HepG2 (cell line): ENCODE data around the gene SIMC1. TPM values are rescaled to one million over a fixed set of nuclear protein-coding genes. Genes with fewer than 3 reads are reported as not detected.

Source experiments
- CC2D1A ChIP-seq: sonication (generic); formaldehyde crosslinking; IDR thresholded peaks from 2 replicates; pipeline ENCODE4 v1.8.1; 2023; ENCODE audit warnings: mild to moderate bottlenecking, missing genetic modification reagents
- EZH2 ChIP-seq: conservative IDR thresholded peaks from 2 replicates; pipeline ENCODE4 v1.6.1; 2012; ENCODE audit warnings: mild to moderate bottlenecking, low read depth, low read length, moderate library complexity
- GATAD2A ChIP-seq: IDR thresholded peaks from 2 replicates; pipeline ENCODE4 v1.6.1; 2016
- HDAC6 ChIP-seq: fragments of 200-600 bp; sonication (generic); IDR thresholded peaks from 2 replicates; pipeline ENCODE4 v1.7.0; 2017; ENCODE audit warnings: mild to moderate bottlenecking, antibody characterized with exemption, low read length, low read depth
- ISL2 ChIP-seq: sonication (generic); formaldehyde crosslinking; IDR thresholded peaks from 2 replicates; pipeline ENCODE4 v1.5.0; 2020; ENCODE audit warnings: missing genetic modification reagents
- PHF5A ChIP-seq: IDR thresholded peaks from one replicate; pipeline ENCODE4 v1.6.1; 2018; ENCODE audit warnings: low read depth, missing genetic modification reagents; ENCODE audit not compliant: unreplicated experiment
- SOX5 ChIP-seq: IDR thresholded peaks from 2 replicates; pipeline ENCODE4 v1.6.1; 2016; ENCODE audit warnings: borderline replicate concordance
- ZBTB7B ChIP-seq: sonication (generic); formaldehyde crosslinking; IDR thresholded peaks from 2 replicates; pipeline ENCODE4 v1.4.0; 2020; ENCODE audit warnings: missing genetic modification reagents
- ZNF101 ChIP-seq: sonication (generic); formaldehyde crosslinking; IDR thresholded peaks from 2 replicates; pipeline ENCODE4 v1.4.0; 2020; ENCODE audit warnings: mild to moderate bottlenecking, low read depth, missing genetic modification reagents, borderline replicate concordance
- ZNF441 ChIP-seq: sonication (generic); formaldehyde crosslinking; IDR thresholded peaks from 2 replicates; pipeline ENCODE4 v1.7.0; 2021; ENCODE audit warnings: missing genetic modification reagents, borderline replicate concordance
- ZNF614 ChIP-seq: IDR thresholded peaks from 2 replicates; pipeline ENCODE4 v1.6.1; 2018; ENCODE audit warnings: missing biosample characterization, missing genetic modification reagents, inconsistent platforms, borderline replicate concordance
- ZNF652 ChIP-seq: IDR thresholded peaks from 2 replicates; pipeline ENCODE4 v1.6.1; 2016; ENCODE audit warnings: low read depth, borderline replicate concordance
- ZSCAN22 ChIP-seq: sonication (generic); formaldehyde crosslinking; IDR thresholded peaks from 2 replicates; pipeline ENCODE4 v1.4.0; 2020; ENCODE audit warnings: mild to moderate bottlenecking, missing genetic modification reagents
- polyA plus RNA-seq, 8 experiments: library from polyadenylated mRNA; depleted of rRNA in 3 of 8; stranded (reverse) in 7 of 8; unstranded in 1 of 8; fragments of >200 nt; fragmentation: Illumina TruSeq in 4 of 8; extraction: Trizol in 4 of 8; gene quantifications; 2 replicates each; pipeline versions ENCODE4 v1.2.1 to v1.2.3, GENCODE V29; 2011 to 2016; ENCODE audit warnings: low read depth in 4 of 8, missing spikeins in 1 of 8, mixed read lengths in 1 of 8; ENCODE audit not compliant: insufficient read depth in 1 of 8
- total RNA-seq, 5 experiments: library from RNA; depleted of rRNA; stranded (reverse); fragments of >200 nt; fragmentation: Illumina TruSeq; extraction: Trizol; gene quantifications; 2 replicates each; pipeline ENCODE4 v1.2.3, GENCODE V29; 2016; ENCODE audit warnings: low read depth in 1 of 5
- TF ChIP-seq, protein P1 (sequence below): IDR thresholded peaks from 2 replicates; pipeline ENCODE4 v1.6.1; 2016; ENCODE audit warnings: missing genetic modification reagents, missing compliant biosample characterization
- TF ChIP-seq, protein P2 (sequence below): sonication (generic); formaldehyde crosslinking; IDR thresholded peaks from 2 replicates; pipeline ENCODE4 v1.4.0; 2020; ENCODE audit warnings: missing genetic modification reagents, borderline replicate concordance
- TF ChIP-seq, protein P3 (sequence below): sonication (generic); formaldehyde crosslinking; IDR thresholded peaks from 2 replicates; pipeline ENCODE4 v1.4.0; 2020; ENCODE audit warnings: missing genetic modification reagents
- TF ChIP-seq, protein P4 (sequence below): sonication (generic); formaldehyde crosslinking; IDR thresholded peaks from 2 replicates; pipeline ENCODE4 v1.5.0; 2020; ENCODE audit warnings: missing genetic modification reagents

SIMC1 gene
- total and polyA plus RNA-seq, 2 of the 13 experiments (the other 11 are each of a cell fraction or from before 2014, with no cell fraction given), result 5.4 to 6.8 TPM

DNA sequence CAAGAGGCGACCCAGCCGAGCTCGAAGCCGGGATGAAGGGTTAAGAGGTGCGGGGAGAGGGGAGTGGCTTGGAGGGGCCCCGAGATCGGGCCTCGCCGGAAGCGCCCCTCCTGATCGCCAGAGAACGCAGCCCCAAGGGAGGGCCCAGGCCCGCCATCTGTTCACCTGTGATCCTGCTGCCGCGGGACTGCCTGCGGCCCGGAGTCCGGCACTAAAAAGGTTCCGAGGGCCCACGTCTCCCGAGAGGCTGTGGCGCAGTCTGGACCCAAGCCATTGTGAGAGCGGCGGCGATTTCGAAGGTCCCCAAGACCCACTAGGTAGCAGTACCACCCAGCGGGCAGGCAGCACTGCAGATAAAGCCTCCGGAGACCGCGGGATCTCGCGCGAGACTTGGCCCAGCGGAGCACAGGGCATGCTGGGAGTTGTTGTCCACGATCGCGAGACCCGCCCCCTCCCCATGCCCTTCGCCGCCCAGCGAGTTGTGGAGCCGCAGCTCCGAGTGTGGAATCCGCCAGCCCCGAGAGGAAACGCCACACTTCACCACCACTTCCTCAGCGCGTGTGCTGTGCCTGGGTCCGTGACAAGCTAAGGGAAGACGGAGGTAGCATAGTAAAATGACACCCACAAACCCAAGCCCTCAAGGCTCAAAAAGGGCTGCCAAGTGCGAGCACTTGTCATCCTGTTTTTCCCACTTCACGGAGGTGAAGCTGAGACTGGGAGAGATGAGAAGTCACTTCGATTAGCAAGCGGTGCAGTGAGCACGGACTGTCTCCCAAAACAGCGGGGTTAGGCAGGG, 123.4 kb downstream of the SIMC1 start, which contains the start of gene KIAA1191 (continued):
- no peak for TF ChIP-seq ZNF652
- no peak for TF ChIP-seq HDAC6
- no peak for TF ChIP-seq ZSCAN22 (CRISPR knock-in tag)
- TF ChIP-seq CC2D1A, result no peak
- TF ChIP-seq, protein P1, sequence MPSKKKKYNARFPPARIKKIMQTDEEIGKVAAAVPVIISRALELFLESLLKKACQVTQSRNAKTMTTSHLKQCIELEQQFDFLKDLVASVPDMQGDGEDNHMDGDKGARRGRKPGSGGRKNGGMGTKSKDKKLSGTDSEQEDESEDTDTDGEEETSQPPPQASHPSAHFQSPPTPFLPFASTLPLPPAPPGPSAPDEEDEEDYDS (CRISPR knock-in tag), result peak; percentile 100
- TF ChIP-seq EZH2, result no peak
- TF ChIP-seq ISL2 (CRISPR knock-in tag), result no peak
- peak; percentile 84 for TF ChIP-seq ZBTB7B (CRISPR knock-in tag)
- peak; percentile 71 for TF ChIP-seq GATAD2A (CRISPR knock-in tag)
- TF ChIP-seq PHF5A (CRISPR knock-in tag), result no peak
- TF ChIP-seq, protein P2, sequence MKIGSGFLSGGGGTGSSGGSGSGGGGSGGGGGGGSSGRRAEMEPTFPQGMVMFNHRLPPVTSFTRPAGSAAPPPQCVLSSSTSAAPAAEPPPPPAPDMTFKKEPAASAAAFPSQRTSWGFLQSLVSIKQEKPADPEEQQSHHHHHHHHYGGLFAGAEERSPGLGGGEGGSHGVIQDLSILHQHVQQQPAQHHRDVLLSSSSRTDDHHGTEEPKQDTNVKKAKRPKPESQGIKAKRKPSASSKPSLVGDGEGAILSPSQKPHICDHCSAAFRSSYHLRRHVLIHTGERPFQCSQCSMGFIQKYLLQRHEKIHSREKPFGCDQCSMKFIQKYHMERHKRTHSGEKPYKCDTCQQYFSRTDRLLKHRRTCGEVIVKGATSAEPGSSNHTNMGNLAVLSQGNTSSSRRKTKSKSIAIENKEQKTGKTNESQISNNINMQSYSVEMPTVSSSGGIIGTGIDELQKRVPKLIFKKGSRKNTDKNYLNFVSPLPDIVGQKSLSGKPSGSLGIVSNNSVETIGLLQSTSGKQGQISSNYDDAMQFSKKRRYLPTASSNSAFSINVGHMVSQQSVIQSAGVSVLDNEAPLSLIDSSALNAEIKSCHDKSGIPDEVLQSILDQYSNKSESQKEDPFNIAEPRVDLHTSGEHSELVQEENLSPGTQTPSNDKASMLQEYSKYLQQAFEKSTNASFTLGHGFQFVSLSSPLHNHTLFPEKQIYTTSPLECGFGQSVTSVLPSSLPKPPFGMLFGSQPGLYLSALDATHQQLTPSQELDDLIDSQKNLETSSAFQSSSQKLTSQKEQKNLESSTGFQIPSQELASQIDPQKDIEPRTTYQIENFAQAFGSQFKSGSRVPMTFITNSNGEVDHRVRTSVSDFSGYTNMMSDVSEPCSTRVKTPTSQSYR, result 0 out of 2 replicates have a peak, but pooled peaks have one; percentile 13
- TF ChIP-seq ZNF441, result no peak
- 0 out of 2 replicates have a peak, but pooled peaks have one; percentile 26 for TF ChIP-seq SOX5
- TF ChIP-seq ZNF614 (CRISPR knock-in tag), result peak; percentile 82; the same call in 1 of the 2 replicates
- no peak for TF ChIP-seq ZNF101 (CRISPR knock-in tag)
- TF ChIP-seq, protein P3, sequence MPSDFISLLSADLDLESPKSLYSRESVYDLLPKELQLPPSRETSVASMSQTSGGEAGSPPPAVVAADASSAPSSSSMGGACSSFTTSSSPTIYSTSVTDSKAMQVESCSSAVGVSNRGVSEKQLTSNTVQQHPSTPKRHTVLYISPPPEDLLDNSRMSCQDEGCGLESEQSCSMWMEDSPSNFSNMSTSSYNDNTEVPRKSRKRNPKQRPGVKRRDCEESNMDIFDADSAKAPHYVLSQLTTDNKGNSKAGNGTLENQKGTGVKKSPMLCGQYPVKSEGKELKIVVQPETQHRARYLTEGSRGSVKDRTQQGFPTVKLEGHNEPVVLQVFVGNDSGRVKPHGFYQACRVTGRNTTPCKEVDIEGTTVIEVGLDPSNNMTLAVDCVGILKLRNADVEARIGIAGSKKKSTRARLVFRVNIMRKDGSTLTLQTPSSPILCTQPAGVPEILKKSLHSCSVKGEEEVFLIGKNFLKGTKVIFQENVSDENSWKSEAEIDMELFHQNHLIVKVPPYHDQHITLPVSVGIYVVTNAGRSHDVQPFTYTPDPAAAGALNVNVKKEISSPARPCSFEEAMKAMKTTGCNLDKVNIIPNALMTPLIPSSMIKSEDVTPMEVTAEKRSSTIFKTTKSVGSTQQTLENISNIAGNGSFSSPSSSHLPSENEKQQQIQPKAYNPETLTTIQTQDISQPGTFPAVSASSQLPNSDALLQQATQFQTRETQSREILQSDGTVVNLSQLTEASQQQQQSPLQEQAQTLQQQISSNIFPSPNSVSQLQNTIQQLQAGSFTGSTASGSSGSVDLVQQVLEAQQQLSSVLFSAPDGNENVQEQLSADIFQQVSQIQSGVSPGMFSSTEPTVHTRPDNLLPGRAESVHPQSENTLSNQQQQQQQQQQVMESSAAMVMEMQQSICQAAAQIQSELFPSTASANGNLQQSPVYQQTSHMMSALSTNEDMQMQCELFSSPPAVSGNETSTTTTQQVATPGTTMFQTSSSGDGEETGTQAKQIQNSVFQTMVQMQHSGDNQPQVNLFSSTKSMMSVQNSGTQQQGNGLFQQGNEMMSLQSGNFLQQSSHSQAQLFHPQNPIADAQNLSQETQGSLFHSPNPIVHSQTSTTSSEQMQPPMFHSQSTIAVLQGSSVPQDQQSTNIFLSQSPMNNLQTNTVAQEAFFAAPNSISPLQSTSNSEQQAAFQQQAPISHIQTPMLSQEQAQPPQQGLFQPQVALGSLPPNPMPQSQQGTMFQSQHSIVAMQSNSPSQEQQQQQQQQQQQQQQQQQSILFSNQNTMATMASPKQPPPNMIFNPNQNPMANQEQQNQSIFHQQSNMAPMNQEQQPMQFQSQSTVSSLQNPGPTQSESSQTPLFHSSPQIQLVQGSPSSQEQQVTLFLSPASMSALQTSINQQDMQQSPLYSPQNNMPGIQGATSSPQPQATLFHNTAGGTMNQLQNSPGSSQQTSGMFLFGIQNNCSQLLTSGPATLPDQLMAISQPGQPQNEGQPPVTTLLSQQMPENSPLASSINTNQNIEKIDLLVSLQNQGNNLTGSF, result no peak
- TF ChIP-seq, protein P4, sequence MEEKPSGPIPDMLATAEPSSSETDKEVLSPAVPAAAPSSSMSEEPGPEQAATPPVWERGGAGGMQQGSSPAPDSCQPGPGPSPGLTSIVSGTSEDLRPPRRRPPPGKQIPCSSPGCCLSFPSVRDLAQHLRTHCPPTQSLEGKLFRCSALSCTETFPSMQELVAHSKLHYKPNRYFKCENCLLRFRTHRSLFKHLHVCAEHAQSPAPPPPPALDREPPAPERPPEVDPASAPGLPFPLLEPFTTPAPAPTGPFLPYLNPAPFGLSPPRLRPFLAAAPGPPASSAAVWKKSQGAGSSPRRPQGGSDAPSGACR, result no peak; the same call in 1 of the 2 replicates
